GM12872 (cell line): ENCODE data around the gene RAB7A.

Source experiments
- TF ChIP-seq, protein P1 (sequence below): IDR thresholded peaks from 3 replicates; pipeline ENCODE4 v1.5.1; 2011; ENCODE audit warnings: low read depth, mild to moderate bottlenecking, low read length, moderate library complexity; ENCODE audit not compliant: insufficient read depth

RAB7A gene

DNA sequence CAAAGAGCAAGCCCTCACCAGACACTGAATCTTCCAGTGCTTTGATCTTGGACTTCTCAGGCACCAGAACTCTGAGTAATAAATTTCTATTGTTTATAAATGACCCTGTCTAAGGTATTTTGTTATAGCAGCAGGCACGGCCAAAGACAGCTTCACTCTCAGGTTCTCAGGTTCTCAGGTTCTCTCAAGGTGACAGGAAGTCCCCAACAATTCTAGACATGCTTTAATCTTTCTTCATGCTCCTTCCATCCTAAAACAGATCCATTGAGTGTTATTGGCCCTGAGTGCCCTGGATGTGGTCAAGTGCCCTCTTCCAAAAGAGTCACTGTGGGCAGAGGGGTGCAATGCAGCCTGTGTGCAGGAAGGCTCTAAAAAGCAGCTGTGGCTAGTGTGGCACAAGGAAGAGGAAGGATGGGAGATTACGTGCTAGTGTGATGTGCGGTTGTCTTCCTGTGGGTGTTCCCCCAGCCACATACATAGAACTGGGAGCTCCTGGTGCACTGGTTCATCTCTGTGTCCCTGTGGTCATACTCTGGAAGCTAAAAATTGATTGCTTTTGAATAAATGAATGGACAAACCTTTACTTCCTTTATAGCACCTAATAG is 11.0 kb upstream of the RAB7A start:
- TF ChIP-seq, protein P1, sequence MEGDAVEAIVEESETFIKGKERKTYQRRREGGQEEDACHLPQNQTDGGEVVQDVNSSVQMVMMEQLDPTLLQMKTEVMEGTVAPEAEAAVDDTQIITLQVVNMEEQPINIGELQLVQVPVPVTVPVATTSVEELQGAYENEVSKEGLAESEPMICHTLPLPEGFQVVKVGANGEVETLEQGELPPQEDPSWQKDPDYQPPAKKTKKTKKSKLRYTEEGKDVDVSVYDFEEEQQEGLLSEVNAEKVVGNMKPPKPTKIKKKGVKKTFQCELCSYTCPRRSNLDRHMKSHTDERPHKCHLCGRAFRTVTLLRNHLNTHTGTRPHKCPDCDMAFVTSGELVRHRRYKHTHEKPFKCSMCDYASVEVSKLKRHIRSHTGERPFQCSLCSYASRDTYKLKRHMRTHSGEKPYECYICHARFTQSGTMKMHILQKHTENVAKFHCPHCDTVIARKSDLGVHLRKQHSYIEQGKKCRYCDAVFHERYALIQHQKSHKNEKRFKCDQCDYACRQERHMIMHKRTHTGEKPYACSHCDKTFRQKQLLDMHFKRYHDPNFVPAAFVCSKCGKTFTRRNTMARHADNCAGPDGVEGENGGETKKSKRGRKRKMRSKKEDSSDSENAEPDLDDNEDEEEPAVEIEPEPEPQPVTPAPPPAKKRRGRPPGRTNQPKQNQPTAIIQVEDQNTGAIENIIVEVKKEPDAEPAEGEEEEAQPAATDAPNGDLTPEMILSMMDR = no peak

DNA sequence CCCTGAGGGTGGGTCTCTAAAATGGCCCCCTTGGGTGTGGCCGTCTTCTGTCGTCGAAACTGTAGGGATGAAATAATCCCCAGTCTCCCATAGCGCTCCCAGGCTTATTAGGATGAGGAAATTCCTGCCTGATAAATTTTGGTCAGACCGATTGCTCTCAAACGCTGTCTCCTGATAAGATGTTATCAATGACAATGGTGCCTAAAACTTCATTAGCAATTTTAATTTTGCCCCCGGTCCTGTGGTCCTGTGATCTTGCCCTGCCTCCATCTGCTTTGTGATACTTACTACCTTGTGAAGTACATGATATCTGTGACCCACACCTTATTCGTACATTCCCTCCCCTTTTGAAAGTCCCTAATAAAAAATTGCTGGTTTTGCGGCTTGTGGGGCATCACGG is 5.1 kb upstream of the RAB7A start:
- TF ChIP-seq, protein P1 = no peak

DNA sequence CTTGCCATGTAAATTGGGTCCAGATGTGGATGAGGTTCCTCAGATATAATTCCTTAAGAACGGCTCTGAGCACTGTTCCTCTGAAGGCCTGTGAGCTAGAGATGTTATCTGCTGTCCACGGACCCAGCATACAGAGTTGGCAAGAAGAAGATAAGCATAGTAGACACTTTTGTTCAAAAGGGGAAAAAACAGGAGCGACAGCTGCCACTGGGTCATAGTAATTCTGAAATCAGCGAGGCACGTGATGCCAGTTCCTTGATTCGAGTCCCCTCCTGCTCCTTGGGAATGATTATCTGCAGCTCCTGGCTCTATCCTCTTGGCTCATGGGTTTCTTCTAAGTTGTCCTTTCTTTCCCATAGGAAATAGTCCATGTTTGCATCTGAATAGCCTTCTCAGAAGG is 2.5 kb upstream of the RAB7A start:
- TF ChIP-seq, protein P1 = no peak

DNA sequence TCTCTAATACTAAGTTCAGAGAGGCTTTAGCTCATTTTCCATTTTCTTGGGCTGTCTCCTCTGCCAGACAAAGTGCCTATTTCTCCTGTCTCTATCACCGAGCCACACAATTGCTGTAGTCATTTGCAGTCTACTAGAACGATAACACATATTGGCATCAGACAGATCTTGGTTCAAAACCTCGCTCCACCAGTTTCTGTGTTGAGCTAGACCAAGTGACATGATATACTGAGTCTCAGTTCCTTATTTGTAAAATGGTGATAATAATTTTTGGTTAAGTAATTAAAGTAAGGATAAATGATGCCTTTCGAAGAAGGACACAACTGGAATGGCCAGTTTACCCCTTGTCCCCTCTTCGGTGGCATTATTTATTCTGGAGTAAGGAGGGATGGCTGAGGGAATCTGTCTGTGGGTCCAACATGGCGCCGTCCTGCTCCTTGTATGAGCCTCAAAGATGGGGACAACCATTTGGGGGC is 398 bp upstream of the RAB7A start:
- TF ChIP-seq, protein P1 = no peak

DNA sequence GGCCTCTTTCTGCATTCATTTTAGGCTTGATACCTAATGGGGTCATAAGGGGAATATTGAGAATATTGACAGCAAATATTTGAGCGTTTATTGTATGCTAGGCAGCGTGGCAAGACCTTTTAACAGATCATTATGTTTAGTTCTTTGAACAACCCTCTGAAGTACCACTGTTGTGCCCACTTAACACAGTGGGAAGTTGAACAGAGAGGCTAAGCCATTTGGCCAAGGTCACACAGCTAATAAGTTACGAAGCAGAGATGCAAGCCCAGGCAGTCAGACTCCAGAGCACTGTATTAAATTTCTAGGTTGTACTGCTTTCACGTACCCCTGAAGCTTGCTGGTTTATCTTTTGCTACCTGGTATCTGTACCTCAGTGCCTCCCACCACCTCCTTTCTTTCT is 1.1 kb downstream of the RAB7A start:
- TF ChIP-seq, protein P1 = no peak

DNA sequence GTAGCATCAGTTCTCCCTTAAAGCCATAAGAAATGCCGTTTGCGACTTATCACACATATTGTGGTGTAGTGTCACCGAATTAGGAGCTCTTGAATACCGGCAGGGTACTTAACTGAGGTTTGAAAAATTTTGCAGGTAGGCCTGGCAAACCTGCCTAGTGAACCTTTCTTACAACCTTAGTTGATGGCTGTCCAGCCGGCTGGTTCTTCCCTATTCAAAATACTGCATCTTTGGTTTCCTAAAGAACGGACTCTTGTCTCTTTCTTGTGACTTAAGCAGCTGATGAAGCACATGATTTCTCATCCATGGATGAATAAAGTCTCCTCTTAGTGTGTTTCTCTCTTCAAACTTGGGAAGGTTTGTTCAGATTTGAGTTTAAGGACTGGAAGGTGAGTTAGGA is 1.5 kb downstream of the RAB7A start:
- TF ChIP-seq, protein P1 = no peak

DNA sequence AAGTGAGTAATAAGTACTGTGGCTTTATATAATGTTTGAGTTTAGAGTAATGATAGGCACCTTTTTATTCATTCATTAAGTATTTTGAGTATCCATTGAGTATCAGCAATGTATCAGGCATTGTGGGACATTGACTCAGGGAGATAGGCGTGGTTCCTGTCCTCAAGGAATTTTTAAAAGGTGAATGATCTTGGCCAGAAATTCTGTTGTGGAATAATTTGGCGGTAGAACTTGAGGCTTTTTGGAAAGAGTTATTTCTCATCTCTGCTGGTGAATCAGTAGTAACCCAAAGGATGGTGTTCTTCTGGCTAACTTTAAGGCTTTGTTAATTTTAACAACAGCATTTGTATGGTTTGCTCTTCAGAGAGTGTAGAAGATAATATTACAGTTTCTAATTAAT is 2.0 kb downstream of the RAB7A start:
- TF ChIP-seq, protein P1 = no peak
